ENCODE data around the gene R3HDM1.
A peak's percentile ranks its signal among the peaks of the same experiment; 100 is the strongest.
"Not testable (repeated sequence)": the region's sequence is repeated elsewhere in the genome, so short reads cannot be mapped to it uniquely, and the experiment has no call there.

Gene R3HDM1

GRCh38 chr2:135647836-135648579, 116.7 kb downstream of the R3HDM1 start:
- DNase-seq = no peak

DNA sequence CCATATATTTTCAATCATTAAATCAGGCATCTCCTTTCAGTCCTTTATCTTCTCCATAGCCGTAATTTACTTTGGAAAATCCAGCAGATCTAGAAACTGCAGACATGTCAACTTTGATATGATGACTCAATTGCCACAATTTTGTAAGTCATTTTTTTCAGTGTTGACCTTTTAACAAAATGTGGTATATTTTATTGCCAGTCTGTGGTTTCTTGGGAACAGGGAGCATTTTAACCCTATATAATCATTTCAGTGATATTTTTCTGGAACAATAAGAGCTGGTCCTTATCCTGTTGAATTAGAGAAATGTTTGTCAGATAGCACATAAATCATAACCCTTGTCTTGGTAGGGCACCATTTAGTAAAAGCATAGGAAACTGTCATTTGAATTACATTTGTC, 119.4 kb downstream of the R3HDM1 start:
- no peak for DNase-seq

DNA sequence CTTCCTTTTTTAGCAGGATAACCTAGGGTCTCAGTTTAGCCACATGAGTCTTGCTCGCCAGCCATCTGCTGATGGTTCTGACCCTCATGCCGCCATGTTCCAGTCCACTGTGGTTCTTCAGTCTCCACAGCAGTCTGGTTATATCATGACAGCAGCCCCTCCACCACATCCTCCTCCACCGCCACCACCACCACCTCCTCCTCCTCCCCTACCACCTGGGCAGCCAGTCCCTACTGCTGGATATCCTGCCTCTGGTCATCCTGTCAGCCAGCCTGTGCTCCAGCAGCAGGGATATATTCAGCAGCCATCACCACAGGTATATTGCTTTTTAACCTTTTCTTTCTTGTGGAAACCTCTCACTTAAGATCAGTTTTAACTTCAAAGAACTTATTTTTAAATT, 120.4 kb downstream of the R3HDM1 start:
- no peak for DNase-seq

DNA sequence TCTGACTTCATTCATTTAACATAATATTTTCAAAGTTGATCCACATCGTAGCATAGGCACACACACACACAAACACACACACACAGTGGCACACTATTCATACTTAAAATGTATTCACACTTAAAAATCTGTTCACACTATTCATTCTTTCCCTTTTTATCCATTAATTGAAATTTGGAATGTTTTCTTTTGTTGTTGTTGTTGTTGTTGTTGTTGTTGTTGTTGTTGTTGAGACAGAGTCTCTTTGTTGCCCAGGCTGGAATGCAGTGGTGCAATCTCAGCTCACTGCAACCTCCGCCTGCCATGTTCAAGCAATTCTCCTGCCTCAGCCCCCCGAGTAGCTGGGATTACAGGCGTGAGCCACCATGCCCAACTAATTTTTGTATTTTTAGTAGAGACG, 123.0 kb downstream of the R3HDM1 start:
- not testable (repeated sequence) for DNase-seq

- DNase-seq = peak; percentile 28
Observed at GRCh38 chr2:135657806-135658582, 126.7 kb downstream of the R3HDM1 start.

- no peak for DNase-seq
Observed at GRCh38 chr2:135662088-135662487, 130.8 kb downstream of the R3HDM1 start.

GRCh38 chr2:135663148-135663700, 131.9 kb downstream of the R3HDM1 start:
- DNase-seq = no peak

DNA sequence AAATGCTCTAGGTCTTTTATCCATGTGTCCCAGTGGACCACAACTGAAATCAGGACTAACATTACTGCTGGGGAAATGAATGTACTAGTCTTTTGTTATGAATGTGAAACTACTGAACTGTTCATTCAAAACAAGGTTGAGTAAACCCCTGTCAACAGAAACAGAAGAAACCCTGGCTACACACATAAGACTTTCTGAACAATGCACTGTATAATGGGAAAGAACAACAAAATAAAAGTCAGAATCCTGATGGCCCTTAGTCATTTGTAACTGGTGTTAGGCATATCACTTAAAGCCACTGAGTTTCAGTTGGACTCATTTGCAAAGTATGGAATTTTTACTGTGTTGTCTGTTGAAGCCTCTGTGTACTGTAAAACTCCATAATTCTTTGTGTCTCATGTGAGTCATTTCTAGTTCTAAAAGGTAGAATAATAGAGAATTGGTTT, 133.4 kb downstream of the R3HDM1 start:
- DNase-seq = no peak

DNA sequence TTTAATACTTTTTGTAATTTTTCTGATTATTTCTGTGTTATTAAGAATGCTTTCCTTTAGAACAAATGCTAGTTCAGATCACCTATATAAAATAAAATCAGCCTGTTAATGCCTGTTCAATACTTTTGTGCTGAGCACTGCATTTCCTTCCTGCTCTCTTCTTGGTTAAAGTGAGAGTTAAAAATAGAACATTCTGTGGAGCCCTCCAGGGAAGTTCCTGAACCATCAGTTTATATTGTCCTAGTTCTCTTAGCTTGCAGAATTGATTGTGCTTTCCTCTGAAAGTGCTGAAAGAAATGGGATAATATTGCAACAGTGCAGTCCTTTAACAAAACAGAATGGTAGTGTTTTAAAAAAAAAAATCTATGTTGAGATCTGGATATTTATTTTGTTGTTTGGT, 135.8 kb downstream of the R3HDM1 start:
- no peak for DNase-seq

- DNase-seq = no peak
Observed at GRCh38 chr2:135674453-135674852, 143.2 kb downstream of the R3HDM1 start.

- no peak for DNase-seq
Observed at GRCh38 chr2:135676031-135676430, 144.7 kb downstream of the R3HDM1 start.

- no peak for DNase-seq
Observed at GRCh38 chr2:135679125-135679524, 147.8 kb downstream of the R3HDM1 start.

DNA sequence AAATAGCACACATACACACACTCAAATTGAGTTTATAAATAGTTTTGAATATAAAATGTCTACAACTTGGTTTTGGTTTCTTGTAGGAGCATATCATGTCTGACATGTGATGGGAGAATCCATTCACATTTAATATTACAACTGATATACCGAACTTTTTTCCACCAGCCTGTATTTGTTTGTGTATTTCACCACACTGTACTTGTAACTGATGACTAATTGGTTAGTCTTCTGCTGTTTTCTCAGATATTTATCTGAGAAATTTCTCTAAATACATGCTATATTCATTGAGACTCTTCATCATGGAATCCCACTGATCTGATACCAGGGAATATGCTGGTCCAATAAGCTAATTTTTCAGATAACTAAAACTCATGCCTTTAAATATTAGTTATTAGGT, 154.1 kb downstream of the R3HDM1 start:
- DNase-seq = no peak

- DNase-seq = no peak
Observed at GRCh38 chr2:135688978-135689377, 157.7 kb downstream of the R3HDM1 start.

DNA sequence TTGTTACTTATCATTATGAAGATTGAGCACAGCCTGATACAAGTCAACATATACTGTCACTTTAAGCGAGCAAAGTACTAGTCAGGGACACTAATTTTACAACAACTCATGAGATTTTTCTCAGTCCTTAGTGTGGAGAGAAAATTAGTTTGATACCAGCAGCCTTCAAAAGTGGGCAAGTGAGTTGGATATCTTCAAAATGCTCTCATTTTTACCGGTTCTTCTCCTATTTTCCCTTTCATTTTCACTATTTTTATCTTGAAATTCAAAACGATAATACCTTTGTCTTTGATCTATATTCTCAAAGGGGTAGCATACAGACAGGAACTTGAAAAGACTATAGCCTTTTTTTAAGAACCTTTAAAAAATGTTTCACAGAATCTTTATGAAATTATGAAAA, 158.4 kb downstream of the R3HDM1 start:
- no peak for DNase-seq

GRCh38 chr2:135694711-135695110, 163.4 kb downstream of the R3HDM1 start:
- no peak for DNase-seq

DNA sequence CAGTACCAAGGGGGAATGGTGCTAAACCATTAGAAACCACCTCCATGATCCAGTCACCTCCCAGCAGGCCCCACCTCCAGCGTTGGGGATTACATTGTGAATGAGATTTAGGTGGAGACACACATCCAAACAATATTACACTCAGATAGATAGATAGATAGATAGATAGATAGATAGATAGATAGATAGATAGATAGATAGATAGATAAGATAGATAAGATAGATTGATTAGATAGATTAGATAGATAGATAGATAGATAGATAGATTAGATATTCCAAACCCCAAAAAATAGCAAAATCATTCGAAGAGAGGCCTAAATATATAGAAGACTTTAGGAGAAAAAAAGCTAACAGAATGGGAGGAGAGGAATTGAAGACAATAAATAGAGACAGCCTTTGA, 167.6 kb downstream of the R3HDM1 start:
- DNase-seq = no peak

GRCh38 chr2:135701442-135701841, 170.2 kb downstream of the R3HDM1 start:
- DNase-seq = no peak

GRCh38 chr2:135703300-135703699, 172.0 kb downstream of the R3HDM1 start:
- no peak for DNase-seq

- DNase-seq = not testable (repeated sequence)
Observed at GRCh38 chr2:135704075-135704474, 172.8 kb downstream of the R3HDM1 start.

GRCh38 chr2:135708159-135708558, 176.9 kb downstream of the R3HDM1 start:
- no peak for DNase-seq

DNA sequence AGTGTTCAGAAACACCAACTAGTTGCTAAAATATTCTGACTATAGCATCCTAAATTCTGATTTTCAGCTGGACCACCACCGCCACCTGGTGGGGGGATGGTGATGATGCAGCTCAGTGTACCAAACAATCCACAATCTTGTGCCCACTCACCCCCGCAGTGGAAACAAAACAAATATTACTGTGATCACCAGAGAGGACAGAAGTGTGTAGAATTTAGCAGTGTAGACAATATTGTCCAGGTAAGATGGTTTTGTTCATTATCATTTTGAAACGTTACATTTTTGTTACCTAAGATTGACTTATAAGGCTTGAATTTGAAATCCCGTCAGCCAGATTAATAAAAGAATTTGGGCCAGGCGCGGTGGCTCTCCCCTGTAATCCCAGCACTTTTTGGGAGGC, 178.7 kb downstream of the R3HDM1 start:
- DNase-seq = peak; percentile 64

- DNase-seq = not testable (repeated sequence)
Observed at GRCh38 chr2:135715086-135715485, 183.8 kb downstream of the R3HDM1 start.
